Breast epithelium (tissue), 3 donors: Measurements from ENCODE around the gene RNF151.

ENCODE experiments used
- POLR2A ChIP-seq: fragments of 450-650 bp; IDR thresholded peaks from one replicate; pipeline ENCODE4 v1.6.1; 2016; ENCODE audit warnings: antibody characterized with exemption, mild to moderate bottlenecking, moderate library complexity
- POLR2AphosphoS5 ChIP-seq, 3 donors: sonication (generic); formaldehyde crosslinking; IDR thresholded peaks; one replicate each; pipeline ENCODE4 v1.6.1; 2017; ENCODE audit warnings: antibody characterized with exemption in 3 of 3
- TF ChIP-seq, protein P1 (sequence below), 3 donors: fragments of 450-650 bp; IDR thresholded peaks; one replicate each; pipeline ENCODE4 v1.5.1; 2016 to 2017; ENCODE audit warnings: antibody characterized with exemption in 3 of 3, mild to moderate bottlenecking in 3 of 3, moderate library complexity in 3 of 3

DNA sequence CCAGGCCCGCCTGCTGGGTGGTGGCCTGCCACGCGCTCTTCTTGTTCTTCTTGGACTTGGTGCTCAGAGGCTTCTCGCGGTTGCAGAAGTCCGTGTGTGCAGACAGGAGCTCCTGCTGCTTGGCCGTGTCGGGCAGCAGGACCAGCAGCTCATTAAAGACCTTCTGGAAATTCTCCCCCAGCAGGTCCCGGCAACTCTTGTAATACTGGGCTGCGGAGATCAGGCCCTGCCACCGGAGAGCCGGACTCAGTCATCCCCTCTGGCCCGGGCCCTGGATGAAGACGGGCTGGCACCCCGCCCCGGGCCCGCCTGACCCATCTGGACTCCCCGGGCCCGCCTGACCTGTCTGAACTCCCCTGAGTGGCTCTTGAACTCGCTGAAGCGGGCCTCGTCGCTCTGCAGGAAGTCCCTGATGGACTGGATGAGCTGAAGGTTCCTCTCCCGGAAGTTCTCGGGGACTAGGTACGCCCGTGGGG is 31.7 kb downstream of the RNF151 start:
- TF ChIP-seq, protein P1, sequence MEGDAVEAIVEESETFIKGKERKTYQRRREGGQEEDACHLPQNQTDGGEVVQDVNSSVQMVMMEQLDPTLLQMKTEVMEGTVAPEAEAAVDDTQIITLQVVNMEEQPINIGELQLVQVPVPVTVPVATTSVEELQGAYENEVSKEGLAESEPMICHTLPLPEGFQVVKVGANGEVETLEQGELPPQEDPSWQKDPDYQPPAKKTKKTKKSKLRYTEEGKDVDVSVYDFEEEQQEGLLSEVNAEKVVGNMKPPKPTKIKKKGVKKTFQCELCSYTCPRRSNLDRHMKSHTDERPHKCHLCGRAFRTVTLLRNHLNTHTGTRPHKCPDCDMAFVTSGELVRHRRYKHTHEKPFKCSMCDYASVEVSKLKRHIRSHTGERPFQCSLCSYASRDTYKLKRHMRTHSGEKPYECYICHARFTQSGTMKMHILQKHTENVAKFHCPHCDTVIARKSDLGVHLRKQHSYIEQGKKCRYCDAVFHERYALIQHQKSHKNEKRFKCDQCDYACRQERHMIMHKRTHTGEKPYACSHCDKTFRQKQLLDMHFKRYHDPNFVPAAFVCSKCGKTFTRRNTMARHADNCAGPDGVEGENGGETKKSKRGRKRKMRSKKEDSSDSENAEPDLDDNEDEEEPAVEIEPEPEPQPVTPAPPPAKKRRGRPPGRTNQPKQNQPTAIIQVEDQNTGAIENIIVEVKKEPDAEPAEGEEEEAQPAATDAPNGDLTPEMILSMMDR (IDR thresholded peaks at IDR 0.05) = no peak
- TF ChIP-seq POLR2A (no peak), POLR2AphosphoS5 (IDR thresholded peaks at IDR 0.05) (no peak)
